K562 (cell line): ENCODE data around the gene MBD1. TPM values are rescaled to one million over a fixed set of nuclear protein-coding genes. Genes with fewer than 3 reads are reported as not detected.

Experiments used
- CTCFL ChIP-seq: IDR thresholded peaks from 2 replicates; pipeline ENCODE4 v1.6.1; 2011; ENCODE audit warnings: borderline replicate concordance, low read depth, mild to moderate bottlenecking, moderate library complexity, low read length; ENCODE audit not compliant: insufficient read depth, poor library complexity, severe bottlenecking
- MLLT1 ChIP-seq, 2 experiments: fragments of 450-650 bp; IDR thresholded peaks; 2 replicates each; pipeline ENCODE4 v1.6.1; 2016
- NCOA1 ChIP-seq: fragments of 450-650 bp; IDR thresholded peaks from 2 replicates; pipeline ENCODE4 v1.6.1; 2016; ENCODE audit warnings: low read depth
- PCBP1 ChIP-seq: fragments of 200-400 bp; formaldehyde crosslinking; IDR thresholded peaks from 2 replicates; pipeline ENCODE4 v1.6.1; 2018; ENCODE audit warnings: mild to moderate bottlenecking, low read depth, low read length; ENCODE audit not compliant: poor library complexity, severe bottlenecking
- RAD21 ChIP-seq, 2 experiments: fragments of 250-450 bp in 1 of 2; fragments of 450-650 bp in 1 of 2; sonication (Bioruptor Pico) in 1 of 2; formaldehyde crosslinking in 1 of 2; IDR thresholded peaks in 1 of 2; conservative IDR thresholded peaks in 1 of 2; 2 replicates each; pipeline versions ENCODE4 v1.4.0 to v1.8.0; 2020 to 2022; ENCODE audit warnings: mild to moderate bottlenecking in 2 of 2, moderate library complexity in 1 of 2
- ZBTB49 ChIP-seq: sonication (generic); formaldehyde crosslinking; IDR thresholded peaks from 2 replicates; pipeline ENCODE4 v1.8.0; 2022; ENCODE audit warnings: missing genetic modification reagents, mild to moderate bottlenecking, borderline replicate concordance
- ZNF133 ChIP-seq: fragments of 250-450 bp; sonication (Bioruptor Pico); IDR thresholded peaks from 2 replicates; pipeline ENCODE4 v1.4.0; 2020; ENCODE audit warnings: mild to moderate bottlenecking
- ZNF318 ChIP-seq, 2 experiments: fragments of 450-650 bp; IDR thresholded peaks; 2 replicates each; pipeline ENCODE4 v1.6.1; 2016; ENCODE audit warnings: mild to moderate bottlenecking in 2 of 2, borderline replicate concordance in 1 of 2, low read depth in 1 of 2, moderate library complexity in 1 of 2
- ZZZ3 ChIP-seq: fragments of 450-650 bp; IDR thresholded peaks from 2 replicates; pipeline ENCODE4 v1.6.1; 2016; ENCODE audit warnings: antibody characterized with exemption, mild to moderate bottlenecking, moderate library complexity
- polyA plus RNA-seq, 8 experiments: library from polyadenylated mRNA; depleted of rRNA in 4 of 8; stranded (reverse) in 5 of 8; unstranded in 3 of 8; fragments of >200 nt; fragmentation: Nextera tagmentation in 2 of 8; fragmentation: Illumina TruSeq in 1 of 8; extraction: Ambion mirVana in 2 of 8; extraction: Trizol in 1 of 8; gene quantifications; 2 replicates each; pipeline versions ENCODE4 v1.2.1 to v1.2.3, GENCODE V29; 2011 to 2014; ENCODE audit warnings: inconsistent platforms in 1 of 8, missing spikeins in 1 of 8
- total RNA-seq, 7 experiments: library from RNA; depleted of rRNA in 6 of 7; stranded (reverse); fragments of >200 nt in 6 of 7; fragmentation: Illumina TruSeq in 2 of 7; extraction: Trizol in 2 of 7; gene quantifications; 2 replicates each; pipeline versions ENCODE4 v1.2.1 to v1.2.3, GENCODE V29; 2011 to 2021; ENCODE audit warnings: low replicate concordance in 1 of 7

MBD1 gene
- total and polyA plus RNA-seq, 9 of the 15 experiments (the other 6 are each of a cell fraction or from before 2014, with no cell fraction given): 3.0 to 59.7 (median 31.7) TPM

GRCh38 chr18:50287441-50288347, 6.4 kb upstream of the MBD1 start, which contains the start of gene CXXC1 (continued):
- TF ChIP-seq RAD21 (CRISPR knock-in tag; conservative IDR thresholded peaks at IDR 0.05 in 1 of 2, IDR thresholded peaks at IDR 0.05 in 1 of 2) (peak in 1 of 2 experiments; percentile 34; a peak in 3 of 4 replicates), NCOA1 (no peak), ZNF318 (IDR thresholded peaks at IDR 0.05; ENCODE audit: borderline replicate concordance in 1 of 2, low read depth in 1 of 2) (no peak), ZNF133 (CRISPR knock-in tag) (no peak), PCBP1 (no peak), CTCFL (peak; percentile 100), ZZZ3 (no peak), MLLT1 (IDR thresholded peaks at IDR 0.05) (0 out of 4 replicates have a peak, but pooled peaks of 1 of the 2 experiments have one; percentile 47), ZBTB49 (CRISPR knock-in tag) (no peak)
